Cardiac fibroblast (primary cell): ENCODE data around the gene KAZN.

ENCODE experiments used
- DNase-seq, 2 donors: peaks; one replicate each; pipeline versions ENCODE4 v3.0.0 to v3.0.0-alpha.2; 2010; ENCODE audit warnings: low read depth in 2 of 2
- H3K4me3 ChIP-seq, 2 donors: replicated peaks in 1 of 2; 1 replicate in 1 of 2; 2 replicates in 1 of 2; pipeline ENCODE4 v1.5.1; 2011; ENCODE audit warnings: low read depth in 2 of 2, low read length in 2 of 2, mild to moderate bottlenecking in 2 of 2, moderate library complexity in 1 of 2
- TF ChIP-seq, protein P1 (sequence below): IDR thresholded peaks from one replicate; pipeline ENCODE4 v1.5.1; 2011; ENCODE audit warnings: low read depth, mild to moderate bottlenecking, low read length, inconsistent platforms

Gene KAZN

DNA sequence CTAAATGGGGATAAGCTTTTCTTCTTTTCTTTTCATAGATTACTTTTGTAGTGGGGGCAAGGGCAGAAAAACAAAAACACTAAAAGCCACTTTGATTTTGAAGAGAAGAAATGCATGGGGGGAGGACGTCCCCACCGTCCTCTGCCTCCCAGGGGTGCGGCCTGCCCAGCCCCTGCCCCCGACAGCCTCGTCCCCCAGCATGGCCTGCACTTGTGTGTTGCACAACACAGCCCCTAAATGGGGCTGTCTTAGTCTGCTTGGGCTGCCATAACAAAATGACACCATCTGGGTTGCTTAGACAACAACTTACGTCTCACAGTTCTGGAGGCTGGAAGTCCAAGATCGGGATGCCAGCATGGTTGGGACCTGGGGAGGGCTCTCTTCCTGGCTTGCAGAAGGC, 497.8 kb downstream of the KAZN start:
- TF ChIP-seq, protein P1, sequence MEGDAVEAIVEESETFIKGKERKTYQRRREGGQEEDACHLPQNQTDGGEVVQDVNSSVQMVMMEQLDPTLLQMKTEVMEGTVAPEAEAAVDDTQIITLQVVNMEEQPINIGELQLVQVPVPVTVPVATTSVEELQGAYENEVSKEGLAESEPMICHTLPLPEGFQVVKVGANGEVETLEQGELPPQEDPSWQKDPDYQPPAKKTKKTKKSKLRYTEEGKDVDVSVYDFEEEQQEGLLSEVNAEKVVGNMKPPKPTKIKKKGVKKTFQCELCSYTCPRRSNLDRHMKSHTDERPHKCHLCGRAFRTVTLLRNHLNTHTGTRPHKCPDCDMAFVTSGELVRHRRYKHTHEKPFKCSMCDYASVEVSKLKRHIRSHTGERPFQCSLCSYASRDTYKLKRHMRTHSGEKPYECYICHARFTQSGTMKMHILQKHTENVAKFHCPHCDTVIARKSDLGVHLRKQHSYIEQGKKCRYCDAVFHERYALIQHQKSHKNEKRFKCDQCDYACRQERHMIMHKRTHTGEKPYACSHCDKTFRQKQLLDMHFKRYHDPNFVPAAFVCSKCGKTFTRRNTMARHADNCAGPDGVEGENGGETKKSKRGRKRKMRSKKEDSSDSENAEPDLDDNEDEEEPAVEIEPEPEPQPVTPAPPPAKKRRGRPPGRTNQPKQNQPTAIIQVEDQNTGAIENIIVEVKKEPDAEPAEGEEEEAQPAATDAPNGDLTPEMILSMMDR: no peak
- DNase-seq: no peak
- no peak overlapping the region for H3K4me3 ChIP-seq

DNA sequence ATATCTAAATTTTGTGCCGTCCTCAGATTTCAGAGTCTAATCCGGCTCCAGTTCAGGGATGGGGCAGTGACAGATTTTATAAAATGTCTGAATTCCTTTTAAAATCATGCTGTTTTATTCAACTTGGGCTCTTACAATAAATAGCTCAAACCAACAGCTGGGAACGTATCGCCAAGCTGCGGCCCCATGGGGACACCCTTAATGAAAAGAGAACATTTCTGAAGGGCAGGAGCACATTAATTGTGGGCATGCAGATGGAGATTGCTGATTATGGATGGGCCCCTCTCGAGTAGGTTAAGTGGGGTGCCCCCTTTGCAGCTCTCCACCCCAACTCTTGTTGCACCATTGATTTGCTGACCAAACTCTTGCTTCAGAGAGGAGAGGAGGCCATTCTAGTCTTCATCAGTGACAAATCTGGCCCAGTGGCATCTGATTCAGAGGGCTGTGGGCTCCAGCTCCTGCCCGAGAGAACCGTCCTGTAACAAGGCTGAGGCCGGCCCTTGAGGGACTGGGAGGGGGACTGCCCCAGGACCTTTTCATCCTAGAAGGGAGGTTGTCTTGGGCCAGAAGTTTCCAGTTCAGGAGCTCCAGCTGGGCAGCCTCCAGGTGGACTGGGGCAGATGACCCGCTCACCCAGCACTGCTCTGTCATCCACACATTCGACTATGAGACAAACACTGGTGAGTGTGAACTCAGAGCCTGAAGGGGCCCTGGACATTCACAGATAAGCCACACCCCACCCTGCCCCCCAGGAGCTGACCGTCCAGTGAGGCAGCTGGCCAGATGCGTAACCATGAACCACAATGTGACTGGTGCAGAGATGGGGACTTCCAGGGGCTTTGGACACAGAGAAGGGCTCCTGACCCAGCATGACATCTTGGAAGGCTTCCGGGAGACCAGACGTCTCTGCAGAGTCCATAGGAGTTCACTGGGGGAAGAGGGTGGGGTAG, 500.0 kb downstream of the KAZN start:
- no peak for DNase-seq
- no peak overlapping the region for H3K4me3 ChIP-seq
- TF ChIP-seq, protein P1: no peak

DNA sequence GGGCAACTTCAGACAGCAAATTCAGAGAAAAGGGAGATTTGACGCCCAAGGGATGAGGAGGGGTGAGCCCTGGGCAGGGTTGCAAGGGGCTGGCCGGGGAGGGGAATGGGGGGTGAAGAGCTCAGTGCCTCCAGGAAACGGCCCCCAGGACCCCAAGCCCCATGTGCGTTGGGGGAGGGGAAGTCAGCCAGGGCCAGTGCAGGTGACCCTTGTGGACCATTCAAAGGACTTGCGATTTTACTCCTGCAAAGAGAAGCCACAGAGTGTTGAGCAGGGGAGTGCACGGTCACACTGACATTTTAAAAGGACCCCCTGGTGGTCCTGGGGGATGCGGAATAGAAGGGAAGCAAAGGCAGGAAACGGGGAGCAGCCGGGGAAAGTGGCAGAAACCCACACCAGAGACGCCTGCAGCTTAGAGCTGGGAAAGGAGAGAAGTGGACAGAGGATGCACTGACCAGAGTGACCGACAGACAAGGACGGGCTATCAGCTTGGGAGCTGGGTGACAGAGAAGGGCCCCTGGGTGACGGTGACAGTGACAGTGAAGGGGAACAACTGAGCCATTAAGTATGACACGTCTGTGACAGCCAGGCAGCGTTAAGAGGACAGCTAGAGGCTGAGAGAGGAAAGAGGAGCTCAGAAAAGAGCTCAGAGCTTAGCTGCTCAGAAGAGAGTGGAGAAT, 501.1 kb downstream of the KAZN start:
- no peak overlapping the region for H3K4me3 ChIP-seq
- TF ChIP-seq, protein P1: no peak
- no peak for DNase-seq

DNA sequence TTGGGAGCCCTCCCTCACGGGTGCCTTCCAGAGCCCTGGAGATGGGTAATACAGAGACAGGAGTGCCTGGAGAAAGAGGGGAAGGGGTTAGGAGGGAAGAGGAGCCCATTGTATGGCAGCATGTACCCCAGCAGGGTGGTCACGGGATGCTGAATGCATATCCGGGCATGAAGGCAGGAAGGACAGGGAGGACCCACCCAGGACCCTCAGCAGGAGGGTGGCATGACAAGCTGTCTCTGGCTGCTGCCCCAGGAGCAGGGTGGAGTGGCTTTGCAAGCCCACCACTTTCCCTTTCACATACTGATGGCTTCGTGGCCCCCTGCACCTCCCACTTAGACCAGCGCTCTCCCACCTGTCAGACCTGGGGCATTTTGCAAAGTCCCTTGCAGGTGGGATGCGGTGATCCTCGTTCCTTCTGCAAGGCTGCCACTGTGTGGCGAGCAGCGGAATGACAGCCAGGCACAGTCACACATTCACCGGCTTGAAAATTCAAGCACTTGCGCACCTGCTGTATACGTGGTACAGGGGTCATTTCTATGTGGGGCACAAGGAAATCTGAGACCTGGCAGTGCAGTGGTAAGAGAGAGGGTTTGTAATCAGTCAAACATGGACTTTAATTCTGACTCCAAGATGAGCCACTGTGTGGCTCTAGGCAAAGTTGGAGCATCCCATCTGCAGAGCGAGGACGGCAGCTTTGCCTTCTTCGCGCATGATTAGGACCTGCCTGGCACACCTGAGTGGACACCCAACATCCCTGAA, 501.8 kb downstream of the KAZN start:
- DNase-seq: peak; percentile 46 to 50
- H3K4me3 ChIP-seq: no peak overlapping the region
- TF ChIP-seq, protein P1: peak; percentile 96

DNA sequence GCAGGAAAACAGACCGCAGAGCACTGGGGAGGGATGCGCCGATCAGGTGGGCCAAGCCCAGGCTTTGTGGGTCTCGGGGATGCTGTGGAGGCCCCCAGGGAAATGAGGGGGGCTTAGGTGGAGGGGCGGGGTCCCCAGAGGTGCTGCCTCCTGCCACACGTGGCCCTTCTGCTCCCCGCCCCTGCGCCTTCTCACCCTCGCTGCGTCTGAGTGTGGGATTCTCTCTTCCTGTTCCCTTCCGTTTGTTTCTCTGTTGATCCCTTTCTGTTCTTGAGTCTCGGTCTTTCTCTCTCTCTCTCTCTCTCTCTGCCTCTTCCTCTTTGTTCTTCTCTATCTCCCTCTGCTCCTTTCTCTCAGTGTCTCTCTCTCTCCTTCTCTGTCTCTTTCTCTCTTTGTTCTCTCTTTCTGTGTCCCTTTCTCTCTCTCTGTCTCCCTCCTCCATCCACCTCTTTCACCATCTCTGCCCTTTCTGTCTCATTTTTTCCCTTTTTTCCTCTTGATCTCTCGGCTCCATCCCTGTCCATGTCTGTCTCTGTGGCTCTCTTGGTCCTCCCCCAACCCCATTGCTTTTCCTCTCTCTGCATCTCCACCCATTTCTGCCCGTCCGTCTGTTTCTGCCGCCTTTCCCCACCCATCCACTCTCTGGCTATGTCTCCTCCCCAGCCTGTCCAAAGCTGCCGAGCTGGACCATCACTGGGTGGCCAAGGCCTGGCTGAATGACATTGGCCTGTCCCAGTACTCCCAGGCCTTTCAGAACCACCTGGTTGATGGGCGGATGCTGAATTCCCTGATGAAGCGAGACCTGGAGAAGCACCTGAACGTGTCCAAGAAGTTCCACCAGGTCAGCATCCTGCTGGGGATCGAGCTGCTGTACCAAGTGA, 502.6 kb downstream of the KAZN start:
- H3K4me3 ChIP-seq: no peak overlapping the region
- DNase-seq: no peak
- TF ChIP-seq, protein P1: no peak

DNA sequence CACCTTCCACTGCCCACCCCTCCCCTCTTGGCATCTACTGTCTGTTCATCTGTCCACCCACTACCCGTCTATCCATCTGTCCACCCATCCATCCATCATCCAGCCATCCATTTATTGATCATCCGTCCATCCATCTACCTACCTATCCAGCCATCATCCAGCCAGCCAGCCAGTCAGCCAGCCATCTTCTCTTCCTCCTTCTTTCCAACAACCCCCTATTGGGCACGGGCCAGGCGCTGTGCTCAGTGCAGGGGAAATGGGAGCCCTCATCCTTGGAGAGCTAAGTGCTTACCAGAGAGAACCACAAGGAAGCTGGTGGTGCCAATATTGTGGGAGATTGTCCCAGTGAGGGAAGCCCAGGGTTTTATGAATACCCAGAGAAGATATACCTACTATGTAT, 503.3 kb downstream of the KAZN start:
- no peak overlapping the region for H3K4me3 ChIP-seq
- DNase-seq: no peak
- TF ChIP-seq, protein P1: no peak
